HG03135 (cell line): Measurements from ENCODE around the gene SPG7.

Experiments used
- ATAC-seq: cut with Tn5 transposase; IDR thresholded peaks from one replicate; pipeline ENCODE4 v1.9.1; 2021; ENCODE audit warnings: mild to moderate bottlenecking, moderate library complexity; ENCODE audit not compliant: unreplicated experiment

SPG7 gene

DNA sequence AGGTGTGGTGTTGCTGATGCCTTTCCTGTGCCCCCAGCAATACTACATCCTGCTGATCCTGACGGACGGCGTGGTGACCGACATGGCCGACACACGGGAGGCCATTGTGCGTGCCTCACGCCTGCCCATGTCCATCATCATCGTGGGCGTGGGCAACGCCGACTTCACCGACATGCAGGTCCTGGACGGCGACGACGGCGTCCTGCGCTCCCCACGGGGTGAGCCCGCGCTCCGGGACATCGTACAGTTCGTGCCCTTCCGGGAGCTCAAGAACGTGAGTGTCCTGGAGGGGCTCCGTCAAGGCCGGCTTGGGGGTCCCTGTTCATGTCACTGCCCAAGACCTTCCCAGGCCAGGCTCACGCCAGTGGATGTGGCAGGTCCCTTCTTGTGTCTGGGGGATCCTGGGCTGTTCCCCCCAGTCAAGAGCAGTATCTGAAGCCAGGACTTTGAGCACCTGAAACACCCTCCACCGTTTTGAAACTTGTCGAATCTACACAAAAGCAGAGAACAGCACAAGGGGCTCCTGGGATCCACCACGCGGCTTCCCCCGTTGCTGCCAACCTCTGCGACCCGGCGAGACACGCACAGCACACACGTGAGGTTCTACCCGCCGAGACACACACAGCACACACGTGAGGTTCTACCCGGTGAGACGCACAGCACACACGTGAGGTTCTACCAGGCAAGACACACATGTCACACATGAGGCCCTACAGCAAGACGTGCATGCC is 87.3 kb downstream of the SPG7 start:
- ATAC-seq: no peak

DNA sequence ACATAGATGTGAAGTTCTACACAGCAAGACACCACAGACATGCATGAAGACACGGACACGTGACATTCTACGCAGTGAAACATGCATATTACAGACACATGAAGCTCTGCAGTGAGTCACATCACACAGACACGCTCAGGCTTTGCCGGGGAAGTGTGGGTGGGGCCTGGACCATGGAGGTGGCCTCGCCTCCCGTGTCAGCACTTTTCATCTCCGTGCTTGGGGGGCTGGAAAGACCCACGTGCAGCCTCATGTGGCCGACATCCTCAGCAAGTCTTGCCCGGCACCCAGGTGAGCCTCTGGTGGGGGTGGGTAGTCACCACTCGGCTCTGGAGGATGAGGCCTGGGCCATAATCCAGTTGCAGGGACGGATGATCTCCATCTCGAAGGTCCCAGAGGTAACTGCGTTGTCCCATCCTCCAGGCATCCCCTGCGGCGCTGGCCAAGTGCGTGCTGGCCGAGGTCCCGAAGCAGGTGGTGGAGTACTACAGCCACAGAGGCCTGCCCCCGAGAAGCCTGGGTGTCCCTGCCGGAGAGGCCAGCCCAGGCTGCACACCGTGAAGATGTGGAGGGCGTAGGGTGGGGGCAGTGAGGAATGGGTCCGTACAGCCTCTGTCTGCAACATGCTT is 88.0 kb downstream of the SPG7 start:
- ATAC-seq: no peak

- no peak for ATAC-seq
Observed at GRCh38 chr16:89596957-89597649, 88.9 kb downstream of the SPG7 start.

GRCh38 chr16:89598199-89598598 is 90.0 kb downstream of the SPG7 start:
- ATAC-seq: no peak

GRCh38 chr16:89599451-89599858 is 91.3 kb downstream of the SPG7 start:
- no peak for ATAC-seq

DNA sequence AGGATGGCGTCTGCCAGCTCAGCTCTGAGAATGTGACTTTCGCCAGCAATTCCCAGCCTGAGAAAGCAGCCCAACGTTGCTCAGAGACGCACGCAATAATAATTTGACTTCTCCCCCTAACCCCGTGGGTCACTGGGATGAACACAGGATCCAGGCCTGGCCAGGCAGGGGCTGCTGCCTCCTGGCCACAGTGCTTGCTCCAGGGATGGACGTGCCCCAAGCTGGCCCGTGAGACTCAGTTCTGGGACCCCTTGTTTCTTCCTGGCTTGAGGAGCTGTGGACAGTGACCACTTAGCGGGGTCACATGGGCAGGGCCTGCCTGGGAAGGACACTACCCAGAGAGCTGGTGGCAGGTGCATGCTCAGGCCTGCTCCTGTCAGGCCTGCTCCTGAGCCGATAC is 91.7 kb downstream of the SPG7 start:
- no peak for ATAC-seq

DNA sequence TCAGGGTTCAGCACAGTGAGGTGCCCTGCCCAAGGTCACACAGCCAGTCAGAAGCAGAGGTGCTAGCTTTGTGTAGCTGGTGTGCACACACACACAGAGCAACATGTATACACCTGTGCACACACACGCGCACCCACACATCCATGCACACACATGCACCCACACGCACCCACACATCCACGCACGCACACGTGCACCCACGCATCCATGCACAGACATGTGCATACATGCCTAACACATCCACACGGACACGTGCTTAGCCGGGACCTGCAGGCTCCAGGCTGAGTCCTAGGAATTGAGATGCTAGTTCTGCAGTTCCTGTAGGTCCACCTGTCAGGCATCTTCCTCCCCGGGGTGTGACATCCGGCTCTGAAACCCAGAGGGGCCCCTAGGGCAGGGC is 92.2 kb downstream of the SPG7 start:
- ATAC-seq: no peak

- ATAC-seq: no peak
Observed at GRCh38 chr16:89600956-89601355, 92.8 kb downstream of the SPG7 start.

DNA sequence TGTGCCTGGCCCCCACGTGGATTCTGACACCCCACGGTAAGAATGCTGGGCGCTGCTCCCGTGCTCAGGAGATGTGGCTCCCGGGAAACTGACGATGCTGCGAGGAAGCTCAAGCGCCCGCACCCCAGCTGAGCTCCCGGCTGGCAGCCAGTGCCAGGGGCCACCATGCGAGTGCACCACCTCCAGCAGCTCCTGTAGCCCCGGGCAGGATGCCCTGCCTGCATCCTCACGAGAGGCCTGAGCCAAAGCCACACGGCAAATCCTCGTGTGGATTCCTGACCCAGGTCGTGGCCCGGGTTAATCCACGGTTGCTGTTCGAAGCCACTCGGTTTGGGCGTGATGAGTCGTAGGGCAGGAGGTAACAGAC is 93.7 kb downstream of the SPG7 start:
- no peak for ATAC-seq

GRCh38 chr16:89602273-89602951 is 94.2 kb downstream of the SPG7 start:
- no peak for ATAC-seq

GRCh38 chr16:89602952-89603590 is 94.9 kb downstream of the SPG7 start:
- ATAC-seq: no peak

DNA sequence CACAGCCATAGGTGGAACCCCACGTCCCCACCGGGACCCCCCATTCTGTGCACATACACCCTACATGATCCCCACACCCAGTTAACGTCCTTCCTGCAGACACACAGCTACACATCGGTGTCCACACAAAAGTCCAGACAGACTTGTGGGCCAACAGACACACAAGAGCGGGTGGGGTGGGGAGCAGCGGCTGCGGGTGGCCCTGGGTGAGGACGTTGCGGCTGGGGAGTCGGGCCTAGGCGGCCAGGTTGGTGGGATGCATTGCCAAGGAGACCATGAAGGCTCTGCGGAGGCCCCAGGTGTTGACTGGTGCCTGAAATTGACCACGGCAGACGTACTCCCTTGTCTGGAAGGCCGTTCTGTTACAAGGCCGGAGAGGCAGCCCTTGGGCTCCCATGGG is 96.6 kb downstream of the SPG7 start:
- no peak for ATAC-seq

- ATAC-seq: no peak
Observed at GRCh38 chr16:89605186-89605970, 97.2 kb downstream of the SPG7 start.

DNA sequence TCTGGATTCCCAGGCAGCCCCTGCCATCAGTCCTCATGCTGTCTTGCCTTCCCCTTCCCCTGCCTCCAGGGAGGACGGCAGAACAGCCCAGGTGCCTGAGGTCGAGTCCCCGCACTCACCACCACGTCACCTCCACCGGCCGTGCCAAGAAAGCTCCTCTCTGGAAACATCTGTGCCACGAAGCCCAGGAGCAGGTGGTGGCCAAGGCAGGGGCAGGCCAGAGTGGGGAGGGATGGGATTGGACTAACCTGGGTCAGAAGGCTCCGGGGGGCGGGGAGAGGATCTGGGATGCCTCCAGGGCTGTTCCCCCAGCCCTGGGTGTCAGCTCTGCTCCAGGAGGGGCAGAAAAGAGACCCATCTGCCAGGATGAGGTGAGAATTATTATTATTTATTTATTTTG is 97.8 kb downstream of the SPG7 start:
- ATAC-seq: no peak
